AG08396 (cell line): Measurements from ENCODE around the gene CCDC149.
A peak's percentile ranks its signal among the peaks of the same experiment; 100 is the strongest.

ENCODE experiments used
- DNase-seq: peaks from one replicate; pipeline ENCODE4 v3.0.0; 2012; ENCODE audit warnings: low spot score, mixed read lengths

Gene CCDC149

DNA sequence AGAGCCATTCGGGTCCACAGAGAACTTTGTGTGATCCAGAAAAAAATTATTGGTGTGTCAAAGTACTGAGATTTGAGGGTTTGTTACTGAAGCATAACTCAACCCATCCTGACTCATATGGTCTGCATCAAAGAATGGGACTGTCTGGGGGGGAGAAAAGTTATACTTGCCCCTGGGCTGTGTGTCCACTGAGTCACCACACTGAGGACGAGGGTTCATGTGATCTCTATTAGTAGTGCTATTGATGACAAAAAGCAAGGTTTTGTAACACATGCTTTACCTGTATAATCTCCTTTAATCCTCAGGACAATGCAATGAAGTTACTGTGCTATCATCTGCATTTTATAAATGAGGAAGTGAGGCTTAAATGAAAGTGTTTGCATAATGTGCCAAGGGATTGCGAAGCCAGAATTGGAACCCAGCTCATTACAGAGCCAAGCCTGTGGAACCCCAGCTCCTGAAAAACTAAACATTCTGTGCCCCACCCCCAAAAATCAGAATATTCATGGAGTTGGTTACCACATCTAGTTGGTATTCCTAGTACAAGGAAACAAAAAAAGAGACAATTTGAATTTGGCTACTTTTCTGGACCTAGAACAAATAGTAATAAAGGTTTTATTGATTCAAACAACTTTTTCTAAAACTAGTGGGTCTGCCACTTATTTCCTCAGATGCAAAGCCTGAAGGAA is 31.2 kb downstream of the CCDC149 start:
- DNase-seq: no peak

DNA sequence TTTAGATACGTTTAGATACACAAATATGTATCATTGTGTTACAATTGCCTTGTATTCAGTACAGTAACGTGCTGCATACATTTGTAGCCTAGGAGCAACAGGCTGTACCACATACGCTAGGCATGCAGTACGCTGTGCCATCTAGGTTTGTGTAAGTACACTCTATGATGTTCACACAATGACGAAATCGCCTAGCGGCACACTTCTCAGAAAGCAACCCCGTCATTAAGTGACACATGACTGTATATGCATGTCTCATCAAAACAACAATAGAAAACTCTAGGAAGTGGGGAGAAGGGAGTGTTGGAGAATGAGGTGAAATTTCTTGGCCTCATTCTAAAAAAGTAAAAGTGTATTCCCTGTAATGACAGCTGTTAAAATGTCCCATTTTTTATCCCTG is 32.7 kb downstream of the CCDC149 start:
- no peak for DNase-seq

DNA sequence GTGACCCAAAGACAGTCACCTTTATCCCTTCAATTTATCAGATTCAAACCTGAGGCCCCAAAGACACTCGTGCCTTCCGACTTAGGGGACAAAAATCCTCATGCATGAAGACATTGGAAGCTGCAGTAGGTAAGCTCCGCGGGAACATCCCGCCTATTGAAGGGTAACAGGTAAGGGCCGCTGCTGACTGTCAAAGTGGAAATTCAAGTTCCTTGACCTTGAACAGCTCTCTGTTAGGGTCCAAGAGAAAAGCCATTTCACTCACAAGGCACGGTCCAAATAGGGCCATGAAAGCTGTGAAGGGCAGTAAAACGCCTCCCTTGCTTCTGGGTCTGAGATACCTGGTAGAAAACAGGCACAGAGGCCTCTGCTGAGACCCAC is 34.2 kb downstream of the CCDC149 start:
- no peak for DNase-seq

GRCh38 chr4:24877868-24878635 is 34.8 kb downstream of the CCDC149 start:
- DNase-seq: no peak

- DNase-seq: no peak
These were observed 36.4 kb downstream of the CCDC149 start for GRCh38 chr4:24876431-24876830.

DNA sequence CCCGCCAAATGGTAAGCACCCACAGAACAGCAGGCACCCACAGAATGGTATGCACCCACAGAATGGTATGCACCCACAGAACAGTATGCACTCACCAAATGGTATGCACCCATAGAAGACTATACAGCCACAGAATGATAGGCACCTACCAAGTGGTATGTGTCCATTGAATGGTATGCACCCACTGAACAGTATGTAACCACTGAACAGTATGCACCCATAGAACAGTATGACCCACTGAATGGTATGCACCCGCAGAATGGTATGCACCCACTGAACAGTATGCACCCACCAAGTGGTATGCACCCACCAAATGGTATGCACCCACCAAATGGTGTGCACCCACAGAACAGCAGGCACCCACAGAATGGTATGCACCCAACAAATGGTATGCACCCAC is 40.1 kb downstream of the CCDC149 start:
- no peak for DNase-seq

DNA sequence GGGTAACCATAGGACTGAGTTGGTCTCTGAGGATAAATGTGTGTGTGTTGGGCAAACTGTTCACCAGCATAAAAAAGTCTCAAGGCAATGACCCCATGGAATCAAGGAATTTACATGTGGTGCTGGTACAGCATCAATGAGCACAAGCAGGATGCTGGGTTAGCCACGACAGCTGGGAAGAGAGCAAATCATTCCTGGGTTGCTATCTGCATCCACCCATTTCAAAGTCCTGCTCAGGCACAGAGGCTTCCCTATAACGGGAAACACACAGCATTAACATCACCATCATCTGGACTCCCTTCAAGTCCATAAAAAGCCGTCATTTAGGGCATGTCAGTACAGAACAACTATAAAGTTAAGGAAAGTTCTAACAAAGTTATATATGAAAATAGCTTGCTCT is 41.6 kb downstream of the CCDC149 start:
- no peak for DNase-seq

DNA sequence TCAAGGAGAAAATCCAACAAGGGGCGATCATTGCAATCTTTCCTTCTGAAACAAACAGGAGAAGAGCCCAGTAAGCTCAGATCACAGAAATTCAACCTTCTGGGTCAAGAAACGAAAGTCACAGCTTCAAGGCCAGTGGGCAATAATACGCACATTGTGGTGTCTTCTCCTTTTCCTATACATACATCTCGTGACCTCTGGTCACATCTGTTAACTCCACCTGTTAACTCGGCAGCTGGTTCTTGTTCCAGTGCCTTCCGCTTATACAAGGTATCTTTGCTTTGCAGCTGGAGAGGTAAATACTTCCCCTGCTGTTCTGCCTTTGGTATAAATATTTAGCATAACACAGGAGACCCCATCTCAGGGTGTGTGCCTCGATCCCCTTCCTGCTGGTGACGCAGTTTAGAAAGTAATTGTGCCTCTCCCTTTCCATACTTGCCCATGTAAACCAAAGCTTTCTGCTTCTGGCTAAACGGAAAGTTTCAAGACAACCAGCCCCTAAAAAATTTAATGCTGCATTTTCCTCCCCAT is 45.0 kb downstream of the CCDC149 start:
- DNase-seq: no peak

- no peak for DNase-seq
These were observed 45.6 kb downstream of the CCDC149 start for GRCh38 chr4:24867251-24867650.

- DNase-seq: no peak
These were observed 47.4 kb downstream of the CCDC149 start for GRCh38 chr4:24865401-24865800.

- DNase-seq: no peak
These were observed 49.0 kb downstream of the CCDC149 start for GRCh38 chr4:24863799-24864198.

- no peak for DNase-seq
These were observed 50.6 kb downstream of the CCDC149 start for GRCh38 chr4:24862073-24862751.

DNA sequence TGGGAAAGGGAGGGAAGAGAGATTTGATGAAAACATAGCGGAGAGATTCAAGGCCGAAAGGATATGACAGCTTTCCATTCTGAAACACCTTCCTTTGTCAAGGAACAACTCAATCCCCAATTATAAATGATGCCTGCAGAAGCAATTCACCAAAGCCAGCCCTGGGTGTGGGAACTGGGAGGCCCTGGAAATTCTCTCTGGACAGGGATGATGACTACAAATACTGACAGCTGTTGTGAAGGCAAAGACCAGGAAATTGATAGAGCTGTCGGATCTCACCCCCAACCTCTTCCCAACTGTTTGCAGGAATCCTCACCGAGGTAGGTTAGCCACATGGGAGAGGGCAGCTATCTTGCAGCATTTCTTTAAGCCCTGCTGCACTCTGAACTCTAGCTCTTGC is 54.3 kb downstream of the CCDC149 start:
- DNase-seq: no peak

- DNase-seq: peak; percentile 52
These were observed 54.8 kb downstream of the CCDC149 start for GRCh38 chr4:24858026-24858425.

DNA sequence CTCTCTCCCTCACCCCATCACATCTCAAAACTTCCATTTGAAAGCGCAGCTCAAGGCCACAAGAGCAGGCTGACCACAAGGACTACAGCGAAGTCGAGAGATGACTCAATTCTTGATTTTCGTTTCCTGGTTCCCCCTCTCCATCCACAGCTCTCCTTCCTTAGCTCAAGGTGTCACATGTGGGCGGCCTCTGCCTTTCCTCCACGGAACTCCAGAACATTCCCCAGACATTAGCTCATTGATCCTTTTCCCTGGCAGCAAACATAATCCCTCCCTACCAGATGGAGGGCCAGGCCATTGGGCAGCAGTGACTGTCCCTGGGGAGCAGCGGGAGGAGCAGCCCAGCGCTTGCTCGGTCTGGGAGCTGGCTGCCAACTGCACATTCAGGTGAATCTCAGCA is 56.3 kb downstream of the CCDC149 start:
- peak; percentile 53 for DNase-seq

- DNase-seq: no peak
These were observed 57.1 kb downstream of the CCDC149 start for GRCh38 chr4:24855741-24856140.

DNA sequence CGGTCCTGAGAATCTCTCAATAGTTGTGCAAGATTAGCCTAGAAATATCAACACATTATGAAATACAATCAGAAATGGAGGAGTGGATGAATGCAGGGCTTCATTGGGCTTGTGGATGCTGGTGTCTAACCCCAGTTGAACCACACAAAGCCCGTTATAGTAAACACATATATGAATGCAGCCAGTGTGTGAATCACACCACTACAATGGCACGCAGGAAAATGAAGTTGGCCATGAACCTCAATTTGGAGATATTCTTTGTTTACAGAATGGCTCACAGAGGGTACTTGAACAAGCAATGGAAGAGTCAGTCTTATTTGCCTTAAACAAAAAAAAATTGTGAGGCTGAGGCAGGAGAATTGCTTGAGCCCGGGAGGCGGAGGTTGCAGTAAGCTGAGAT is 59.7 kb downstream of the CCDC149 start:
- no peak for DNase-seq

DNA sequence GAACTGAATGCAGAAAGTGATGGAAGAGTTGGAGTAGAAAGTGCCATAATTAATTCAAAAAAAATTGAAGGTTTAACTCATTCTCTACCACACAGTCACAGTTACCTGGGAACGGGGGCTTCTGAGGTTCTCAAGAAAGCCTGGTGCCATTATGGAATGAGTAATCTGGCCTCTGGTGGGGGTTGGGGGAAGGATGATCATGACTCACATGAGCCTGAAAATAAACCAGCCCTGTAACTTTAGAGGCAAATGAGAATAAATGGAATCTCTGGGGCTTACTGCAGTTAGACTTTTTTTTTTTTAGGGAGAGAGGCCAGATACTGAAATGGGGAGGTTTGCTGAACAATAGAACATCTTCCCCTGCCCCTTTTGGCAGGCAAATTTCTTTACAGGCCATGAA is 62.2 kb downstream of the CCDC149 start:
- peak; percentile 79 for DNase-seq

- no peak for DNase-seq
These were observed 63.1 kb downstream of the CCDC149 start for GRCh38 chr4:24849756-24850155.

DNA sequence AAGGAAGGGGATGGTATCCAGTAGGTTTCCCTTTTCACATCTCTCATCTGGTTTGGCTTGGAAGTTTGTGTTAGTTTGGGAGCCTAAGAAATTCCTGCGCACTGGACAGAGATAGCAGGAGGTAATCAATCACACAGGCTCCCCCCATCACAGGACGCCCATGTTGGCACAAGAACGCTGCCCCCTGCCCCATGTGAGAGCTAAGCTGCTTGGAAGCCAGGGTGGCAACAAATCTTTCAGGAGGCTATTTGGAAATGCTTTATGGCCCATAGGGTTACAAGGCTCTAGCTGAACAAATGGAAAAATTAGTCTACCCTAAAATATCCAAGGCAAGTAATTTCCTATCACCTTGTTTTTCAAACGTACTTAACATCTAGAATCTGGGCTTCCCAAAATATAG is 63.5 kb downstream of the CCDC149 start:
- no peak for DNase-seq

GRCh38 chr4:24846716-24847115 is 66.1 kb downstream of the CCDC149 start:
- no peak for DNase-seq

DNA sequence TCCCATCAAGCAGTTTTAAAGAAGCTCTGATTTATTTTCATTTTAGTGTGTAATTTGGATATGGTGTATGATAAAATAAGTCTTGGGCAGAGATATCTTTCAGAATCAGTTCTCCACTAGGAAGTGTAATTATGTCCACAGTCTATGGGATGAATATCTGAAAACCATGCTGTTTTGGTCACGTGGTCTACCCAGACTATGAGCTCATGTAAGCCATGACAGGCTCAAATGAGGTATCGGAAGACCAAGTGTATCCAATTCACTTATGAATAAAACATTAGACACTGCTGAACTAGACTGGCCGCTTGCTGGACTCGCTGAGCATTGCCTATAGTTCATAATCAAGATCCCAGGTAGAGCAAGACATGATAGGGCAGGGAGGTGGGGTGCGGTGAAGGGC is 66.9 kb downstream of the CCDC149 start:
- DNase-seq: no peak

- no peak for DNase-seq
These were observed 67.7 kb downstream of the CCDC149 start for GRCh38 chr4:24845132-24845531.
